Effector memory CD4-positive, alpha-beta T cell (primary cell): ENCODE measurements around the gene OXSR1.

Source experiments
- DNase-seq, 3 donors: peaks; one replicate each; pipeline ENCODE4 v3.0.0-alpha.2; 2020
- H3K27ac ChIP-seq: 2 replicates; pipeline ENCODE4 v1.7.0; 2013; ENCODE audit warnings: mild to moderate bottlenecking, low read length, moderate library complexity; ENCODE audit not compliant: insufficient read depth, poor library complexity, severe bottlenecking
- H3K27me3 ChIP-seq: replicated peaks from 2 replicates; pipeline ENCODE4 v1.7.0; 2013; ENCODE audit warnings: mild to moderate bottlenecking, low read length; ENCODE audit not compliant: insufficient read depth, control insufficient read depth, poor library complexity, severe bottlenecking
- H3K36me3 ChIP-seq: 2 replicates; pipeline ENCODE4 v1.7.0; 2013; ENCODE audit warnings: mild to moderate bottlenecking, low read length, moderate library complexity; ENCODE audit not compliant: control insufficient read depth, insufficient read depth
- H3K4me1 ChIP-seq: 2 replicates; pipeline ENCODE4 v1.7.0; 2013; ENCODE audit warnings: low read length, mild to moderate bottlenecking; ENCODE audit not compliant: control insufficient read depth, insufficient read depth, poor library complexity, severe bottlenecking
- H3K4me3 ChIP-seq: 2 replicates; pipeline ENCODE4 v1.7.0; 2013; ENCODE audit warnings: low read length, low read depth, mild to moderate bottlenecking; ENCODE audit not compliant: insufficient read depth, poor library complexity, severe bottlenecking
- H3K9me3 ChIP-seq: 2 replicates; pipeline ENCODE4 v1.7.0; 2013; ENCODE audit warnings: mild to moderate bottlenecking, low read length, moderate library complexity; ENCODE audit not compliant: control insufficient read depth

The OXSR1 gene

DNA sequence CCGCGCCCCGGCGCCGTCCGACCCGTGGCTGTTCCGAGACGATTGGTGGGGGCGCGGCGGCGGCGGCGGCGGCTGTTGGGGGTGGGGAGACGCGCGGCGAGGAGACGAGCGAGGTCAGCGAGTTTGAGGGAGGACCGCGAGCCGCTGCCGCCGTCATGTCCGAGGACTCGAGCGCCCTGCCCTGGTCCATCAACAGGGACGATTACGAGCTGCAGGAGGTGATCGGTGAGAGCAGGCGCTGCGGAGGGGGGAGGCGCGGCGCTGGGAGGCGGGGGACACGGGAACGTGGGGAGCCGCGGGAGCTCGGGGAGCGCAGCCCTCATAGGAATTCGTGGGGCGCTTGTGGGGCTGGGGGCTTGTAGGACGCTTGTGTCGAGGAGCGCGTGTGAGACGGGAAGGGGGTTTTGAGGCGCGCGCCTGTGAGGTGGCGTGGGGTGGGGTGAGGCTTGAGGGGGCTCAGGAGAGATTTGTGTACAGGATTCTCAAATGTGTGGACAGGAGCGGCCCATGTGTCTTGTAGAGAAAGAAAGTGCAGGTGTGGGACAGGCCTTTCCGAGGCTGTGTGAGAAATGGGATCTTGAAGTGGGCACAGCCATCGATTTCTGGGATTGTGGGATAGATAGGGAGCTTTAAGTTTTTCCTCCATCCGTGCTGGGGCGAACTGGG is 518 bp downstream of the OXSR1 start:
- no peak for DNase-seq
- Histone ChIP-seq H3K4me1 (peaks cover 10% of the 10 kb centered on the region), H3K27ac (peak overlapping the region; percentile 98), H3K9me3 (no peaks in the 10 kb centered on the region), H3K4me3 (peak overlapping the region; percentile 94), H3K36me3 (no peaks in the 10 kb centered on the region), H3K27me3 (no peaks in the 10 kb centered on the region)

DNA sequence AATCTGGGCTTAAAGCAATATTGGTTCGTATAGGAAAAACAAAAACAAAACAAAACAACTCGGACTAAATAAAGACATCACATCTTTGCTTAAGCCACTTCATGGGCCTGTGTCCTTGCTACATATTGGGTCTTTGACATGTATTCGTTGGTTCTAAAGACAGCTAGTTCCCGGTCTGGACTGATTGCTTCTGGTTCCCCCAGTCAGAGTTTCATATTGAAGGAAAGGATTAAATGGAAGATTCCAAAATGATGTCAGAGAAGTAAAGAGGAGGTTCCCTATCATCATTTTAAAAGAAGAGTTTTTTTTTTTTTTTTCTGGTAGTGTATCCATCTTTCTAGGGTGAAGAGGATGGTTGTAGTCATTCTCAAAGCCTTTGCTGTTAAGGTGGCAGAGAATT is 2.3 kb downstream of the OXSR1 start:
- no peak overlapping the region for H3K4me3 ChIP-seq
- no peak for DNase-seq
- H3K27ac ChIP-seq = no peak overlapping the region

DNA sequence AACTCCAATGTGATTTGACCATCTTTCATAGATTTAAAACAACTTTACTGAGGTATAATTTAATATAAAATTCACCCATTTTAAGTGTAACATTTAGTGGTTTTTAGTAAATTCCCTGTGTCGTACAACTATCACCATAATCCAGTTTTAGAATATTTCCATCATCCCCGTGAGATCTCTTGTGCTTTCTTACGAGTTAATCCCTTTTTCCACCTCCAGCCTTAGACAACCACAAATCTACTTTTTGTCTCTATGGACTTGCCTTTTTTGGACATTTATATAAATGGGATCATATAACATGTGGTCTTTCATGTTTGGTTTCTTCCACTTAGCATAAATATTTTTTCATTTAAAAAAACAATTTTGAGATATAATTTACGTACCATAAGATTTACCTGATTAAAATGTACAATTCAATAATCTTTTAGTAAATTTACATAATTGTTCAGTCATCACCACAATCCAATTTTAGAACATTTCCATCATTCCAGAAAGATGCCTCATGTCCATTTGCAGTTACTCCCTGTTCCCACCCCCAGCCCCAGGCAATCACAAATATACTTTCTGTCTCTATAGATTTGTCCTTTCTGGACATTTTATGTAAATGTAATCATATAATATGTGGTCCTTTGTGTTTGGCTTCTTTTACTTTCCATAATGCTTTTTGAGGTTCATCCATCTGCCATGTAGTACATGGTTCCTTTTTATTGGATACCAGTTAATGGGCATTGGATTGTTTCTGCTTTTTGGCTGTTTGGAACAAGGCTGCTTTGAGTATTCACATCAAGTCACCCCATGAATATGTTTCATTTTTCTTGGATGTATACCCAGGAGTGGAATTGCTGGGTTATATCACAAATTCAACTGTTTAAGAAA is 3.1 kb downstream of the OXSR1 start:
- Histone ChIP-seq H3K27me3 (no peaks in the 10 kb centered on the region), H3K4me1 (peaks cover 14% of the 10 kb centered on the region), H3K36me3 (no peaks in the 10 kb centered on the region), H3K27ac (no peak overlapping the region), H3K9me3 (no peaks in the 10 kb centered on the region), H3K4me3 (no peak overlapping the region)
- no peak for DNase-seq

More for the DNA sequence above, 2.3 kb downstream of the OXSR1 start:
- H3K36me3 ChIP-seq = no peaks in the 10 kb centered on the region
- H3K4me1 ChIP-seq = peaks cover 10% of the 10 kb centered on the region
- H3K27me3 ChIP-seq = no peaks in the 10 kb centered on the region
- no peaks in the 10 kb centered on the region for H3K9me3 ChIP-seq

DNA sequence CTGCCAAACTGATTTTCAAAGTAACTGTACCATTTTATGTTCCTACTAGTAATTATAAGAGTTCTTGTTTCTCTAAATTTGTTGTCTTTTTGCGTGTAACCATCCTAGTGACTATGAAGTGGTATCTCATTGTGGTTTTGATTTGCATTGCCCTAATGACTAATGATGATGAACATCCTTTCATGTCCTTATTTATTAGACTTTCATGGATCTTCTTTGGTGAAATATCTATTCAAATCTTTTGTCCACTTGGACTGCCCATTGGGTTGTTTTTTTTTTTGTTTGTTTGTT is 3.6 kb downstream of the OXSR1 start:
- Histone ChIP-seq H3K27me3 (no peaks in the 10 kb centered on the region), H3K36me3 (no peaks in the 10 kb centered on the region), H3K9me3 (no peaks in the 10 kb centered on the region), H3K4me1 (peaks cover 17% of the 10 kb centered on the region), H3K4me3 (no peak overlapping the region), H3K27ac (no peak overlapping the region)
- no peak for DNase-seq

DNA sequence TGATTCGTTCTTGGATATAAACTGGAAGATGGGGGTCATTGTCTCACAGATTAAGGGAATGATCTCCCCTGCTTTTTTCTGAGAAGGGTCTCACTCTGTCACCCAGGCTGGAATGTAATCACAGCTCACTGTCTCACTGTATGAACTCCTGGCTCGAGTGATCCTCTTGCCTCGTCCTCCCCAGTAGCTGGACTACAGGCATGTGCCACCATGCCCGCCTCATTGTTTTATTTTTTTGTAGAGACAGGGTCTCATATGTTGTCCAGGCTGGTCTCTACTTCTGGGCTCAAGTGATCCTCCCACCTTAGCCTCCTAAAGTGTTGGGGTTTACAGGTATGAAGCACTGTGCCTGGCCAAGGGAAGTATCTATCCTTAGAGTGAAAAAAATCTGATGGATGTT is 5.4 kb downstream of the OXSR1 start:
- Histone ChIP-seq H3K27me3 (no peaks in the 10 kb centered on the region), H3K36me3 (no peaks in the 10 kb centered on the region), H3K9me3 (no peaks in the 10 kb centered on the region), H3K4me3 (no peak overlapping the region), H3K4me1 (peaks cover 14% of the 10 kb centered on the region), H3K27ac (no peak overlapping the region)
- no peak for DNase-seq

DNA sequence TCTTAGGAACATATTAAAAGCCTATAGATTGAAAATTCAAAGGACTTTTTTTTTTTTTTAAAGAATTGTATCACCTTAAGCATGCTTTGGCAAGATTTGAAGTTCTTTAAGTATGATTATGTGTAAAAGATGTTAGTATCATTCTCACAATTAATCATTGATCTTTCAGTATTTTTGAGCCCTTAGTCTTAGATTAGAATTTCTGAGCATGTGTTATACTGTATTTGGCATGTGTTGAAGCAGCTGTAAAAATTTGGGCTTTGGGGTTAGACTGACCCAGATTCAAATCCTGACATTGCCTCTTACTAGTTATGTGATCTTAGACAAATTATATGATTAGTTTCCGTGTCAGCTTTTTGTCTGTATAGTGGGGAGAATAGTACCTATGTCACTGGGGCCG is 6.3 kb downstream of the OXSR1 start:
- Histone ChIP-seq H3K4me1 (peaks cover 14% of the 10 kb centered on the region), H3K27me3 (no peaks in the 10 kb centered on the region), H3K27ac (no peak overlapping the region)

DNA sequence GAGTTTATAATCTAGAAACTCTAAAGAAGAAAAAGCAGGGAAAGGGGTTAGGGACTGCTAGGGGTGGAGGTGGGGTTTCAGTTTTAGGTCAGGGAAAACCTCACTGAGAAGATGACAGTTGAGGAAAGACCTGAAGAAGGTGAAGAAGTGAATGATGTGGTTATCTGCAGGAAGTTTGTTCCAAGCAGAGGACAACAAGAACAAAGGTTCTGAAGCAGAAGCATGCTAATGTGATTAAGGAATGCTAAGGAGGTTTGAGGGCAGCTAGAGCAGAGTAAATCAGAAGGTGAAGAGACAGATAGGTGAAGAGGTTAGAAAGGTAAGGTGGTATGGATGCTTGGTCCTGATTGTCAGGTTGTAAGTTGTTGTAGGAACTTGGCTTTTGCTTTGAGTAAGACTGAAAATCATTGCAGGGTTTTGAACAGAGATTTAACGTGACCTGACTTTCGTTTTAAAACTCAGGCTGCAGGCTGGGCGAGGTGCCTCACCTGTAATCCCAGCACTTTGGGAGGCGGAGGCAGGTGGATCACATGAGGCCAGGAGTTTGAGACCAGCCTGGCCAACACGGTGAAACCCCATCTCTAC is 8.6 kb downstream of the OXSR1 start:
- no peaks in the 10 kb centered on the region for H3K9me3 ChIP-seq
- peaks cover 7% of the 10 kb centered on the region for H3K4me1 ChIP-seq
- H3K27me3 ChIP-seq = no peaks in the 10 kb centered on the region
- no peaks in the 10 kb centered on the region for H3K36me3 ChIP-seq
- no peak for DNase-seq
- H3K27ac ChIP-seq = no peak overlapping the region
- H3K4me3 ChIP-seq = no peak overlapping the region

More for the DNA sequence above, 6.3 kb downstream of the OXSR1 start:
- Histone ChIP-seq H3K9me3 (no peaks in the 10 kb centered on the region), H3K4me3 (no peak overlapping the region), H3K36me3 (no peaks in the 10 kb centered on the region)
- no peak for DNase-seq

DNA sequence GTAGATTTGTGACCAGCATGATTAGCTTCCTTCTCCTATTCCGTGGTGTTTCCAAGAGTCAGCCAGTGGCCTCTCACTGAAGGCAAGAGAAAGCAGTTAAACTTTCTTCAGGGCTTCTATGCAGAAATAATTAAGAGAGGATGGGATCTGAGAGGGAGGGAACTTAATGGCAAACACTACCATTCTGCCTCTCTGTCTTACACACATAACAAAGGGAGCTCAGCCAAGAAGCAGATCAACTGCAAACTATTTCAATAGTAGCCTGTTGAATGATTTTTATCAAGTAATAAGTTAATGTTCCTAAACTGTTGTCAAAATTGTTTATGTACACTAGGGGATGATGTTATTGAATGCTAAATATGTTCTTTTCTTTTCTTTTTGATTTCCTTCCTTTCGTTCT is 11.8 kb downstream of the OXSR1 start:
- Histone ChIP-seq H3K36me3 (no peaks in the 10 kb centered on the region), H3K9me3 (no peaks in the 10 kb centered on the region), H3K4me3 (no peak overlapping the region), H3K4me1 (peaks cover 7% of the 10 kb centered on the region), H3K27me3 (no peaks in the 10 kb centered on the region), H3K27ac (no peak overlapping the region)
- no peak for DNase-seq

DNA sequence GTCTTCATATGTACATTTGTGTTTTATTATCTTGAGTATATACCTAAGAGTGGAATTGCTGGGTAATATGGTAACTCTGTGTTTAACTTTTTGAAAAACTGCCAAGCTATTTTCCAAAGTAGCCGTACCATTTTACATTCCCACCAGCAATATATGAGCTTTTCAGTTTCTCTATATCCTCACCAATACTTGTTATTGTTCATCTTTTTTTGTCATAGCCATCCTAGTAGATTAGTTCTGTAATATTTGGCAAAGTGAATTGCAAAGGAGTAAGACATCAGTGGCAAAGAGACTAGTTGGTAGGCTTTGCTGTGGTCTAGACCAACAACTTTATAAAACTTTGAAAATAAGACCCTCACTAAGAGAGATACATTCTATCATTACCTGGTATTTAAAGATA is 21.4 kb downstream of the OXSR1 start:
- H3K27ac ChIP-seq = no peak overlapping the region
- no peaks in the 10 kb centered on the region for H3K27me3 ChIP-seq
- DNase-seq = no peak
- peaks cover 9% of the 10 kb centered on the region for H3K36me3 ChIP-seq
- H3K9me3 ChIP-seq = no peaks in the 10 kb centered on the region
- H3K4me3 ChIP-seq = no peak overlapping the region
- H3K4me1 ChIP-seq = no peaks in the 10 kb centered on the region

DNA sequence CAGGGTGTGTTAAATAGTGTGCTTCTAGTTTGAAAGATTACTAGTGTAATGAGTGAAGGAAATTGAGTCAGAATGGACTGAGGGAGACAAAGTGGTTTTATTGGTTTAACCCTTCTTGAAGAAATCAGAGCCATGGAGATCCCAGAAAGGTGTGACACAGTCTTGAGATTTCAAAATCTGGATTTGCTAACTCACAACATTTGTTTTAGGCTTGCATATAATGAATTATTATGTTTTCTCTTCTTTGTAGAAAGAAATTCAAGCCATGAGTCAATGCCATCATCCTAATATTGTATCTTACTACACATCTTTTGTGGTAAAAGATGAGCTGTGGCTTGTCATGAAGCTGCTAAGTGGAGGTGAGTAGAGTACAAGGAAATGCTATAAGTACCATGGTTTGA is 25.1 kb downstream of the OXSR1 start:
- Histone ChIP-seq H3K36me3 (peaks cover 17% of the 10 kb centered on the region), H3K27ac (no peak overlapping the region), H3K27me3 (no peaks in the 10 kb centered on the region), H3K4me3 (no peak overlapping the region), H3K9me3 (no peaks in the 10 kb centered on the region), H3K4me1 (no peaks in the 10 kb centered on the region)
- DNase-seq = no peak
